ENCODE results near the gene ATP8B3. TPM values are rescaled to one million over a fixed set of nuclear protein-coding genes. Genes with fewer than 3 reads are reported as not detected.

ATP8B3 gene
- total RNA-seq, 4 donors from 2014 or later, result 0.35 to 4.5 (median 0.94) TPM; not detected in 1

- no peak for DNase-seq
- peaks cover 0 to 21% (median 7%) of the 10 kb centered on the region in 4 donors for H3K9me3 ChIP-seq
- H3K27ac ChIP-seq, result no peak overlapping the region
- H3K36me3 ChIP-seq, result no peaks in the 10 kb centered on the region
- no peaks in the 10 kb centered on the region for H3K4me1 ChIP-seq
- H3K27me3 ChIP-seq, result peaks cover 0 to 39% of the 10 kb centered on the region in 2 donors
- TF ChIP-seq POLR2A (IDR thresholded peaks at IDR 0.05), result no peak
- peak in 4 of 6 experiments; percentile 13 to 48 (median 40) for TF ChIP-seq CTCF (IDR thresholded peaks at IDR 0.05)
- H3K4me3 ChIP-seq, result no peak overlapping the region
Measured at GRCh38 chr19:1774989-1775772, 36.9 kb downstream of the ATP8B3 start.

GRCh38 chr19:1773184-1773583, 38.9 kb downstream of the ATP8B3 start:
- TF ChIP-seq CTCF (IDR thresholded peaks at IDR 0.05) (no peak), POLR2A (IDR thresholded peaks at IDR 0.05) (peak in 1 of 2 donors; percentile 49)
- Histone ChIP-seq H3K36me3 (no peaks in the 10 kb centered on the region), H3K27me3 (peaks cover 0 to 43% of the 10 kb centered on the region in 2 donors), H3K27ac (peak overlapping the region in 2 of 4 donors; percentile 11 to 80), H3K4me1 (no peaks in the 10 kb centered on the region), H3K4me3 (no peak overlapping the region), H3K9me3 (peaks cover 0 to 21% (median 7%) of the 10 kb centered on the region in 4 donors)
- peak in 1 of 3 donors; percentile 68 for DNase-seq

GRCh38 chr19:1770866-1771576, 41.1 kb downstream of the ATP8B3 start:
- Histone ChIP-seq H3K27me3 (peaks cover 0 to 40% of the 10 kb centered on the region in 2 donors), H3K36me3 (no peaks in the 10 kb centered on the region)

GRCh38 chr19:1769645-1769985, 42.5 kb downstream of the ATP8B3 start:
- peaks cover 0 to 11% (median 4%) of the 10 kb centered on the region in 4 donors for H3K9me3 ChIP-seq
- no peaks in the 10 kb centered on the region for H3K36me3 ChIP-seq
- peaks cover 0 to 5% (median 0%) of the 10 kb centered on the region in 4 donors for H3K4me1 ChIP-seq
- no peak overlapping the region for H3K4me3 ChIP-seq
- DNase-seq, result no peak
- H3K27ac ChIP-seq, result no peak overlapping the region
- peaks cover 0 to 40% of the 10 kb centered on the region in 2 donors for H3K27me3 ChIP-seq
- TF ChIP-seq CTCF (IDR thresholded peaks at IDR 0.05) (no peak), POLR2A (IDR thresholded peaks at IDR 0.05) (no peak)

More at GRCh38 chr19:1770866-1771576, 41.1 kb downstream of the ATP8B3 start:
- Histone ChIP-seq H3K4me1 (peaks cover 0 to 5% (median 0%) of the 10 kb centered on the region in 4 donors), H3K27ac (no peak overlapping the region), H3K4me3 (no peak overlapping the region), H3K9me3 (peaks cover 0 to 21% (median 7%) of the 10 kb centered on the region in 4 donors)
- TF ChIP-seq POLR2A (IDR thresholded peaks at IDR 0.05), result no peak
- no peak for TF ChIP-seq CTCF (IDR thresholded peaks at IDR 0.05)
- DNase-seq, result no peak

- Histone ChIP-seq H3K27me3 (peaks cover 0 to 42% of the 10 kb centered on the region in 2 donors), H3K36me3 (no peaks in the 10 kb centered on the region), H3K4me1 (peaks cover 0 to 5% (median 0%) of the 10 kb centered on the region in 4 donors), H3K9me3 (peaks cover 0 to 10% (median 4%) of the 10 kb centered on the region in 4 donors), H3K27ac (no peak overlapping the region), H3K4me3 (no peak overlapping the region)
- DNase-seq, result no peak
- TF ChIP-seq POLR2A (IDR thresholded peaks at IDR 0.05) (no peak), CTCF (IDR thresholded peaks at IDR 0.05) (no peak)
Measured at GRCh38 chr19:1768918-1769644, 43.0 kb downstream of the ATP8B3 start.

Data from Peyer's patch (tissue), 4 donors.